GM13977 (cell line): Measurements from ENCODE around the gene CISTR.
"Not testable (repeated sequence)": the region's sequence is repeated elsewhere in the genome, so short reads cannot be mapped to it uniquely, and the experiment has no call there.

Experiments
- DNase-seq: peaks from one replicate; pipeline ENCODE4 v3.0.0; 2012; ENCODE audit warnings: low spot score
- CTCF ChIP-seq: IDR thresholded peaks from 2 replicates; pipeline ENCODE4 v1.5.1; 2012; ENCODE audit warnings: mild to moderate bottlenecking, control low read depth; ENCODE audit not compliant: insufficient read depth; ENCODE audit errors: extremely low read depth, missing control alignments
- in situ Hi-C: fragments of 300-500 bp; cut with MboI; formaldehyde crosslinking; loops from one replicate; pipeline ENCODE4 v1.12.0; 2022; ENCODE audit warnings: low sequenced_read_pairs, low pct_unique_long_range_greater_than_20kb, mixed read lengths, inconsistent platforms; ENCODE audit not compliant: unreplicated experiment

Gene CISTR

DNA sequence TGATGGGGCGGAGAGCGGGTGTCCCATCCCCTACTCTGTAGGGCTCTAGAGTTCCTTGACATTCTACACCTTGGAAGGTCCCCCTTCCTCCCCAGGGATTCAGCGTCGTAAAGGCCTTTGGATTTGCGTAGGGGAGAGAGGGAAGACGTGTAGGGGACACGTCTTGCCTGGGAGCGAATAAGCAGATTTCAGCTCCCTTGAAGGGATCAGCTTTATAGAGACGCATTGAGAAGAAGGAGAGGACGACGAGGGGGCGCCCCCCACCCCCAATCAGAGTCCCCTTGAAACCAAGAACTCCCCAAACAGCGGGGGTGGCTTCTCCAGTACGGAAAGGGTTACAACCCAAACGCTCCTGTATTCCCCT is 24.9 kb downstream of the CISTR start:
- no peak for TF ChIP-seq CTCF
- in situ Hi-C loops = no loop called here
- no peak for DNase-seq

DNA sequence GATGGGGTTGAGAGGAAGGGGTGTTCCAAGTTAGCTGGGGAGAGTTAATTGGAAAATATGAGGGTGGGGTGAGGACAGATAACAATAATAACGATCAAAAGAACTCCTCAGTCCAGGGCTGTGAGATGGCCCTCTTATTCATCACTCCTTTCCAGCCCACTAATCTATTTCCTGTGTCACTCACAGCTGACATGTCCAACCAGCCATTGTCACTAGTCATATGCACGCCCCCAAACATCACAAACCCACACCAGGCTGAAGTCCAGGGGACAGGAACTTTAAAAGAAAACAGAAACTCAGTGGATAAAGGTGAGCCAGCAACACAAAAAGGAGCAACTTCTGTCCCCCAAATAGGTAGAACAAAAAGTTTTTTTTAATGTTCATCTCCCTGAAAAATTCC is 25.4 kb downstream of the CISTR start:
- in situ Hi-C loops = no loop called here
- no peak for TF ChIP-seq CTCF
- peak; percentile 54 for DNase-seq

DNA sequence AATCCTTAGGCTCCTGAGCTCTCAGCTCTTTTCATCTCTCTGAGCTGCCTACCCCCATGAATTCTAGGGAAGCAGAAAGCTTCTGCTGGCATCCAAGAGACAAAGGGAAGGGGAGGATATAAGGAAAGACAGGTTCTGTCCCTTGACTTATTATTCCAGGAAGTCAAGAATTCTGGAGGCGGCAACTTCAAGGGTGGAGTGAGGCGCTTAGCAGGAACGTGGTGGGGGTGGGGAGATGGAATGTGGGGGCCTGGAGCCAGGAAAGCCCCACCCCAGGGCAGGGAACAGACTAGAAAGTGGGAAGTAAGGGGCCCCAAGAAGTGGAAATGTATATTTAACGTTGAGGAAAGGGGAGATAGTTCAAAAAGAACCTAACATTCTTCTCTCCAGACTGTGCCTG is 26.0 kb downstream of the CISTR start:
- no peak for TF ChIP-seq CTCF
- DNase-seq = no peak
- in situ Hi-C loops = no loop called here

DNA sequence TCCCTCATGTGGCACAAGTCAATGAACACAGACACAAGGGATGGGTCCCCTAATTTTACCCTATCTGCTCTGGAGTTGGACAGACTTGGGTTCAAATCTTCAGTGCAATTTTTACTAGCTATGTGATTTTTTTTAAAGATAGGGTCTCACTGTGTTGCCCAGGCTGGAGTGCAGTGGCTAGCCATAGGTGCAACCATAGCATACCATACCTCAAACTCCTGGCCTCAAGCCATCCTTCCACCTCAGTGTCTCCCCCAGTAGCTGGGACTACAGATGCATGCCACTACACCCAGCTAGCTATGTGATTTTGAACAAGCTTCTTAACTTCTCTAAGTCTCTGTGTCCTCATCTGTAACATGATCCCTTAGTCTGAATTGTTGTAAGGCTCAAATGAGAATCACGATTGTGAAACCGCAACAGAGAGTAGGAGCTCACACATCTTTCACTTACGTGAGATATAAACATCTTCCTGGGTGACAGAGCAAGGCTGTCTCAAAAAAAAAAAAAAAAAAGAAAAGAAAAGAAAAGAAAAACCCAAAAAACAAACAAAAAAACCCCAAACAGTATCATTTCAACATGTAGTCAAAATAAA is 29.2 kb downstream of the CISTR start:
- in situ Hi-C loops = no loop called here
- TF ChIP-seq CTCF = no peak
- DNase-seq = no peak

DNA sequence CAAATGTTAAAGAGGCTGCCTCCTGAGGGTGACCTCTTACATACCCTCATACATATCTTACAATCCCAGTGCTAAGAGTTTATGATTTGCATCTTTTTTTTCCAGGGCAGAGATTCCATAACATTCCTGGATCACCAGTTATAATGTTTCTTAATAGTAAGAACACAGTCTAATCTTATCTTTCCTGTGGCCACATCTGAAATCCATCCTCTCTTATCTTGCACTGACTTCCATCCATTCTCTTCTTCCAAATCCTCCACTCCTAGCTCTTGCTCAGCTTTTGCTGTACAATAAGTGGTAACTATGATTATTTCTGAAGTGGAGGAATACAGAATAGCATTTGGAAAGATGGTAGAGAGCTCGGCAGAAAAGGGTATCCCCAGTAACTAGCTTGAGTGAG is 30.8 kb downstream of the CISTR start:
- DNase-seq = no peak
- in situ Hi-C loops = no loop called here
- no peak for TF ChIP-seq CTCF

DNA sequence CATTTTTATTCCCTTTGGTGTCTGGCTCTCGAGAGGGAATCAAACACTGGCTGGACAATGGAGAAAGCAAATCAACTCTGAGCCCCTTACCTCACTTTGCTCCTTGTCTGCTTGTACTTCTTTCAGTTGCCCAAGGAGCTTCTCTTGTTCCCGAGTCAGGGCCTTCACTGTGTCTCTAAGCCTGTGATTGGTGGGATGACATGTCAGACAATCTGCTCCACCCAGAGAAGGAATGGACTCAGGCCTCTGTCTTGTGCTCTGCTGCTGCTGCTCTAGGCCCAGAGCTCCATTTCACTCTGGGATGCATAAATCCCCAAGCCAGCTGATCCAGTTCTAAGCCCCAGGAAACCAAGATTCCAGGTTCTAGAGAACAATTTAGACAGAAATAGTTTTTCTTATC is 32.1 kb downstream of the CISTR start:
- DNase-seq = no peak
- no peak for TF ChIP-seq CTCF
- in situ Hi-C loops = no loop called here

DNA sequence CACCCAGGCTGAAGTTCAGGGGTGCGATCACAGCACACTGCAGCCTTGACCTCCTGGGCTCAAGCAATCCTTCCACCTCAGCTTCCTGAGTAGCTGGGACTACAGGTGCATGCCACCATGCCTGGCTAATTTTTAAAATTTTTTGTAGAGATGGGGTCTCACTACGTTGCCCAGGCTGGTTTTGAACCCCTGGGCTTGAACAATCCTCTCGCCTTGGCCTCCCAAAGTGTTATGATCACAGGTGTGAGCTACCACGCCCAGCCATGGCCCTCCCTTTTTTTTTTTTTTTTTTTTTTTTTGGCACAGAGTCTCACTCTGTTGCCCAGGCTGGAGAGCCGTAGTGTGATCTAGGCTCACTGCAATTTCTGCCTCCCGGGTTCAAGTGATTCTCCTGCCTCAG is 33.2 kb downstream of the CISTR start:
- in situ Hi-C loops, DNase-seq: not testable (repeated sequence)
